Measurements from ENCODE around the gene MAP2K1.

- TF ChIP-seq CTCF (IDR thresholded peaks at IDR 0.05; ENCODE audit: poor library complexity) (no peak), EZH2 (IDR thresholded peaks at IDR 0.05; ENCODE audit: borderline replicate concordance) (no peak)
Observed at GRCh38 chr15:66472176-66472999, 85.7 kb downstream of the MAP2K1 start.

Measured in hepatocyte (in vitro differentiated cells).